GM18873 (cell line): ENCODE measurements around the gene NR2F1.

Experiments used
- ATAC-seq: cut with Tn5 transposase; IDR thresholded peaks from one replicate; pipeline ENCODE4 v1.9.1; 2021; ENCODE audit warnings: mild to moderate bottlenecking, moderate library complexity, moderate number of reproducible peaks; ENCODE audit not compliant: unreplicated experiment, low FRiP score

NR2F1 gene

DNA sequence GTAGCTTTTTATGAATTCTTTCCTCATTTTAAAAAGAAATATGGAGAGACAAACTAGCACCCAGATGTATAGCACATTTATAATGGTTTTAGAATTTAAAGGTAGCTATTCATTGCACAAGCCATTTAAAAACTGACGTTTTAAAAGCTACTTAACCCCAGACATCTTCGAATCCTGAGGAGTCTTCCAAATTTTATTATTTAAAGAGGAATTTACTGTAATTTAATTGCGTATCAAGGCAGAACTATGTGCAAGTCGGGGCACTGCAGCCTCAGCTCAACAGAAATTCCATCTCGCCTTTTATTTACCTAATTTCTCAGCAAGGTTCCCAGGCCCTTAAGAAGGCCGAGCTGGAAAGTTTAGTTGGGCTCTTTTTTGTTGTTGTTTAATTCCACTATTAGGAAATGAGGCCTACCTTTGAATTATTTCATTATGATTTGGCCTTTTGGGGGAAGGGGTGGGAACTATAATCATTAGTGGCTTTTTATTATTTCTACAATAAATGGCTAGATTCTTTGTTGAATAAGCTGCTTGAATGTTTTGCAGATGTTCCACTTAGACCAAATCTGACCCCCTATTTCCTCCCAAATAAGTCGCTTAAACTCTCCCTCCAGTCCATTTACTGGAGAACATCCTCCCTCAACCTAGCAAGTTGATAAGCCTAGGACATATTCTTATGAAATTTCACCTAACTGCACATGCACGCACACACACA is 20.2 kb downstream of the NR2F1 start:
- ATAC-seq = no peak

DNA sequence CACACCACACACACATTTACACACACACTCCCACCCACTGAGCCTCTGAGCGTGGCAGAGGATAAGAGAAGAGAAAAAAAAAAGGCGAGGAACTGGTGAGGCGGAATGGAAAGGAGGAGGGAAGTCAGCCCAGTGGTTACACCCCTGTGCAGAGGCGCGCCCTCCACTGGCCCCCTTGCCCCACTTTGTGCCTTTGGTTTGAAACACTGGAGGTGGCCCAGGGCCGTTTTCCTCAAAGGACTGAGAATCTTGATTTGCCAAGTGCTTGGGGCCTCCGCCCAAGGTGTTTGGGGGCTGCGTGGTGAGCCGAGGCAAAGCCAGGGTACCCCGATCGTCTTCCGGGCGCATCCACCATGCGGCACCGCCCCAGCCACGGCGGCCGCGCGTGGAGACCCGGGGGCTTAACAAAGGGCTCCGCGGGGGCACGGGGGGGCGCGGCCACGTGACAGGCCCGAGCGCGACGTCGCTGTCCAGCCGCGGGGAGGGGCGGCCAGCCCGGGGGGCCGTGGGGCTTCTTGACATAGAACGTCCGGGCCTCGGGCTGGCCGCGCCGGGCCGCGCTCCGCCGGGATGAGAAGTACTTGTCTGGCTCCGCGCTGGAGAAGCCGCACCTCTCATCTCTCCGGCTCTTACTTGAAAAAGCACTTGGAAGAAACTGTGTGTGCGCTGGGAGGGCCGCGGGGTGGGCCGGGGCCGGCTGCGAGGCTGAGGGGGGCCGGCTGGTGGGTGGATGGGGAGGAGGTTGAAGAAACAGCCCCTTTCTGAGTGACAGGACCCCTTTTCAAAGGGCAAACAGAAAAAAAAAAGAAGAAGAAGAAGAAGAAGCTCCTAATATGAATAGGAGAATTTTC is 21.0 kb downstream of the NR2F1 start:
- no peak for ATAC-seq

DNA sequence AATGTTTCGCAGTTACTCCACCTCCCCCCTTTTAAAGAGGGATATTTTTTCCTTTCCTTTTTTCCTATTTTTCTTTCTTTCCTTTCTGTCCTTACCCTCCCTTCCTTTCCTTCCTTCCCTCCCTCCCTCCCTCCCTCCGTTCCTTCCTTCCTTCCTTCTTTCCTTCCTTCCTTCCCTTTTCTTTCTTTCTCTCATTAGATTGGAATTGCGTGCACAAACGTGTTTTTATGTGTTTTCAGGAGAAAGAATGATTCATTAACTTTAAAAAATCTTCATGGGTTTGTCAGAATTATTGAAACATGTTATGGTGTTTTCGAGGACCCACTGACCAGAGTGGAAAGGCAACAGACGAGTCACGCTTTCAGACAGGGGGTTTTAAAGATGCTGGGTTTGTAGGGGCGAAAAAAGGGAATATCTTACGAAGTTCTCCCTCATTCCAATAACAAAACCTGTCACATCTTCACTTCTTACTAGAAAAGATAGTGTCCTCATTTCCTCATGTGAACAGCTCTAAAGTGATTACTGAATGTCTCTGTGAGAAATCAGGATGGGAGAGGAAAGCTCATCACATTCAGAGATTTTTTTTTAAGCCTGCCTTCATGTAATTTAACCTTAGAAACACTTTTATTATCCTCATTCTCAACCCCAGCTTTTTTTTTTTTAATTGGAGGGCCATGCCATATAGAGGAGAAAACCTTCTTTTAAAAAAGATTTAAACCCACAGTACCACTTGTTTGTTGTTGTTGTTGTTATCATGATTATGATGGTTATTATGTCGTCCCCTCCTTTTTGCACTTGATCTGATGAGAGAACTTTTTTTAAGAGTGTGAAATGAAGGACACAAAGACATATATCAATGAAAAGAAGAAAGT is 21.9 kb downstream of the NR2F1 start:
- ATAC-seq = no peak

DNA sequence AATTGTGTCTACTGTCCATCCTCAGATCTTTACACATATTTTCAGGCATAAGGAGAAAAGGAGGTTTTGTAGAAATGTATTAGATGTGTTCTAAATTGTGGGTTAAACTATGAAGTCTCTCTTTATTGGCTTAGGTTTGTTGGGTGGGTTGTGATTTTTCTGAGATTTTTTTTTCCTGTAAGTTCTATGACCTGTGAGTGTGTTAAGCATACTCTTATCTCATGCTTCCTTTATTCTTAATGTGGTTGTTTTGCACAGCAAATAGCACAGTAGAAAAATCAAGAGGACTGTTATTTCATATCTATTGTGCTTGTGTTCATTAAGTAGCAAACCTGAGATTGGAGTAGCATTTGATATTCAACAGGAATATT is 23.3 kb downstream of the NR2F1 start:
- ATAC-seq = no peak

DNA sequence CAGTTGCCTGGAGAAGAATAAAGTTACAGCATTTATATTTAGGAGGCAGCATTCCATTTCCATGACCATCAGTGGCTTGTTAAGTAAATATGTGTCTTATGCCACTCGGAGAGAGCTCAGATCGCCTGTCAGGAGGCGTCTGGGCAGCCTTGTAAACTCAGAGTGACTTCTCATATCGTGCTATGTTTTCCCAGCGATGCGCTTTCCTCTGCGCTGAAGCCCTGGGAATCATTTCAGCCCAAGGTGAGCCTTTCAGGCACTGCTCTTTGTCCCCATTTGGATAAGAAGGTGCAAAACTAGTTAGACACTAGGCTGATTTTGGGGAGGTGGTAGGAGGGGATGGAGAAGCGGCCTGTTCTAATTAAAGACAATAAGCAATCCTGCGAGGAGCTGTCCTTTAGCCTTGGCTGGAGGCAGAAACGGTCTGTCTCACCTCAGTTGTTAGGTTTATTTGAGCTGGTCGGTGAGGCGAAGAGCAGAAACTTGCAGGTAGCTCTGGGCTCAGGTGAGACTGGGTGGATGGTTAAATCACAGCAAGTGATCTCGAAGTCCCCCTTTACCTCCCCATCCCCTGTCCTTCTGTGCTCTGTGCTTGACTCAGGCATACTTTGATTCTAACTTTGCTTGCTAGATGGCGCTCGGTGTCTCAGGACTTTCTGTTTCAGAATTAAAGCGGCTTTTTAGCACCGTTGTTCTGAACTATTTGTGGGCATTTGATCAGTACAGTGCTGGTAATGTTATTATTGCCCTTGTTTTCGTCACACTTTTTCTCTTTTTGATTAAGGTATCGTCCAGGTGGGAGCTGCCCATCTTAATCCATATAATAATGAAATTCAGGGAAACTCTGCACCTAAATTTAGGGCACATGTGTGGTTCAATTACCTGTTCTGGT is 24.6 kb downstream of the NR2F1 start:
- peak; percentile 77 for ATAC-seq

DNA sequence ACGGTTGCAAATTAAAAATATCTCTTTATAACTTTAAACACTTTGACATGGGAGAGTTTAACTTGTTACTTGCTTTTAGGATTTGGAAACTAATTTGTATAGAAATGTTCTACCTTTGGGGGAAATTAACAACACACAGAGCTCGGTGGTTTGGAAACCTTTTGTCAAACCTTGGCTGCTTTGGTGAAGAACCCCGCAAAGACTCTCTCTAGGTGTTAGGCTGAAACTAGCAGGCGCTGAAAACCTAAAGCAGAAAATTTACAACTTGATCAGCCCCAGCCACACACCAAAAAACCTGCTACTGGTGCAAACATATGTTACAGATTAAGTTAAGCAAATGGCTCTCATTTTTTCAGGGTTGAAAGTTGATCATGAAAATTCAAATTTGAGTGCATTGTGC is 25.8 kb downstream of the NR2F1 start:
- ATAC-seq = no peak

DNA sequence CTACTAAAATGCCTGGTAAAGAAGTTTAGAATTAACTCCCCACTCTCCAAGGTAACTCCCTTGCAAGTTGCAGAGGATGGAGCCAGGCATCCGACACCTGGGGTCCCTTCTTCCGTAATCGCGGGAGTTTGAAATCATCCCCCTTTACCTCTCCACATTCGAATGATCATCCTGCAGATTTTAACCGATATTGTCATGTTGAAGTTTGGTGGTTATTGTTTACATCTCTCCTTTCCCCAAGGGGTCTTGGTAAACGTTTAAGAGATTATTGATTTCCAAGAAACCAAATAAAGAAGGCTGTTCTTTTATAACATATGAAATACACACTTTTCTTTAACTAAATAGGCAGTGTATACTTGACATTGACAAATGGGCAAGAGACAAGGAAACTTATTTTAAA is 26.7 kb downstream of the NR2F1 start:
- ATAC-seq = no peak

DNA sequence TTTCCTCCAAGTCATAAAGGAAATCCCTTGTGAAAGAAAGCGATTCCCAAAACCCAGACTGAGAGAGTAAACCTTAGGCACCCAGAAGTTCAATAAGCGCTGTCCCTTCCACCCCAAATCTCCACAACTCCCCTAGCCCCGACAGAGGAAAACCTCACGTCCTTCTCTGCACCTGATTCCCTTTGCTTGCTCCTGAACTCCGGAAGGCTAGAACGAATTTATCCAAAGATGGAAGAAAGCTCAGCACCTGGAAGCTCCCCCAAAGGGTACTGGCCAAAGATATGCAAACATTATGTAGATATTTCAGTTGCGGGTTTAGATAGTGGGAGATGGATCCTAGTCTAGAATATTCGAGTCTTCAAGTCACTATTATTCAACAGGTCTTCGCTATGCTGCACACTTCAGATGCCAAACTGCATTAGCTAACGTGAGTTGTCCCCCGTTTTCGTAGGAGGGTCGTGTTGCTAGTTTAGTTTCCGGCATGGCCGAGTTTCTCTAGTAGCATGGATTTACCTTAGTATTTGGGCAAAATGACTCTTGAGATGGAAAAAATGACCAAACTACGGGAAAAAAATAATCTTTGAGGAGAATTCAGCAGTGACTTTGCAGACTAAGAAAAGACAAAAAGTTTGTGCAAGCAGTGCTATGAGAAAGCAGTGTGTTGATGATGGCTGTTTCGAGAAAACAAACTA is 27.7 kb downstream of the NR2F1 start:
- ATAC-seq = no peak

DNA sequence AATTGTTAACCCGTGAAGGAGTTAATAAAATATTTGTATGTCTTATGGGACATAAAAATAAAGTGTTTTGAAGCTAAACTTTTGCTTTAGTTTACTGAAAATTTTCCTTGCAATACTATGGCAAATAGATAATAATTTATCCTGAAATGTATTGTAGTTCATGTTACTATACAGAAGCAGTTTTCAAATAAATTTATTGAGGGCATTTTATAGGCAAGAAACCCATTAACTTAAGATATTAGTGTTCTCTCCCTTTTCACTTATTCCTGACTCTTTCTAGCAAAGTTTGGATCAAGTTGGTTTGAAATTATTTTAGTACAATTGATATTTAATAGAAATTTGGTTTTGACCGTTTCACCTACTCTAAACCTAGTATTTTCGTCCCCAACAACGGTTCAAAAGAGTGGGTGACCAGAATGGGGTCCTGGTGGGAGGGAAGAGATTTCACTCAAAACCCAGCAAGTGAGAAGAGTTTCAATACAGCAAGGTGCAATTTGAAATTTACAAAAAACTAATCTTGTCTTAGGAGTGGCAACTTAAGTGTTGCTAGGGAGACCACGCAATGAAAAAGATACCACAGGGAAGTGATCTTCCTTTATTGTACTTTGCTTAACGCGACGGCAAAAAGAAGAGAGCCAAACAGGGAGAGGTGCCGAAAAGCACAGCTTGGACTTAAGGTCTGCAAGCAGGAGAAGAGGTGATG is 28.4 kb downstream of the NR2F1 start:
- no peak for ATAC-seq

DNA sequence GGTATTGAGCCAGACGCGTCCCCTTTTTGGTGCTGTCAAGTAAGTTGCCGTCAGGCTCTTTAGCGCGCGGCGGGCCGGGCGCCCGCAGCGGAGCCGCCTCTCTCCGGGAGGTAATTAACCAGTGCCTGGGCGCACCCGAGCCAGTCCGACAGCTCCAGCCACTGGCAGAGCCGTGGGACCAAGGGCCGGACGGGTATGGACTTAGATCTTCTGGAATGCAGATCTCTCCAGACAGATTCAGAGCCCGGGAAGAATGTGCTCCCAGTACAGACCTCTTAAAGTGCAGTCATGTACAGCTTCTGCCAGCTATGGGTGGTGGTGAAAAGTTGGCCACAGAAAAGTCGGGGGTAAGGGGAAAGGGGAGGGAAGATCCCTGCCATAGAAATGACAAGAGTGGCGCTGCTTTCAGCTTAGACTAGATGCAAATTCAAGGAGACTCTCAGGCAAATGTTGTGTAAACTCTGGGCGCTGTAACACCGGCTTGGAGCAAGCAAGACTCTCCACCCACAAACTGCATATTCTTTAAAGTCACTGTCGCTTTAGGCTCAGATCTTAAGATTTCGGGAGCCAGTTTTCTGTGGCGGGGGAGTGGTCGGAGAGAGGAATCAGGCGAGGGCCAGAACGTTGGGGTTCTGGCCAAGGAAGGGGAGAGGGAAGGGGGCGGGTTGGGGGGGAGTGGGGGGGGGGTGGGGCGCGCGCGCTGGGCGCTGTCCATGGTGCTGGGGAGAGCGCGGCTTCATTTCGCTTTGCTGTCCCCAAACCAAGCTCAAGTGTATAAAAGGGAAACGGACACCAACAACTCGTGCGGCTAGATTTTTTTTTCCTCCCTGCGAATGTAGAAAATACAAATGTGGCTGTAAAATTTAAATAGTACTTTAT is 29.2 kb downstream of the NR2F1 start:
- no peak for ATAC-seq

DNA sequence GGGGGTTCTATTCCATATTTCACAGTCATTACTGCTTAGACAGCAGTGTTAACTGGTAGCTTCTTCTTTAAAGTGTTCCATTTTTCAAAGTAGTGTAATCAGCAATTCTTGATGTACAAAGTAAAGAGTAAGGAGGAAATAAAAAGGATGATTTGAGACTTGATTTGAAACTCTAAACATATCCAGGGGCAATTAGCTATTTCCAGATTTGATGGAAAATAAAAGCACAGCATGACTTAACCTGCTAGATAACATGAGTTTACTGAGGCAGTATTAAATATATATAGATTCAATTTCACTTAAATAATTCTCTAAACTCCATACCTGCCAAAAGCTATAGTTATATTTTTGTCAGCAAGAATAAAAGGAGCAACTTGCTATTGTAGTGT is 29.8 kb downstream of the NR2F1 start:
- ATAC-seq = no peak

DNA sequence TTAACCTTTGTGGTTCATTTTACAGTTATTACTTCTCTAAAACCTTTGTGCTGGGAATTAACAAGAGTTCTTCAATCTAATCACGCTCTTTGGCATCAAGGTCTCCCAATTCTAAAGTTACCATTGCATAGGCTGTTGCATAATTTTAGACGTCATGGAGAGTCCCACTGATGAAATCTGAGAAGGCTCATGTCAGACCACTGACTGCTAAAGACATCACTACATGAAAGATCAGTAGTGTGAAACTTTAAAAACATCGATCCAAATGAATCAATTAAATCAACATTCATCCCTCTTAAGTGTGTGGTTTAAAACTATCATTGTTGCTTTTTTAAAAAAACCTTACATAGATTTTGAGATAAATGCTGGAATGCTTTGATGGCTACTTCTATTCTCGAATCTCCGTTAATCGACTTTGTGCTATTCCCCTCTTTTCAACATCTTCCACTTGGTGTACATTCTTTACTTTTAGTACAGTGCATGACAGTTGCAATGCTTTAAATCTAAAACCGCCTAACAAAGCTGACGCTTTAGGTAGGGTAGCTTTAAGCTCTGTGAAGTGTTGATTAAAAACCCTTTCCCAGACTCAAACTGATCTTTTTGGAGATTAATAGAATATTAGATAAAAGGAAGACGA is 33.6 kb downstream of the NR2F1 start:
- no peak for ATAC-seq

DNA sequence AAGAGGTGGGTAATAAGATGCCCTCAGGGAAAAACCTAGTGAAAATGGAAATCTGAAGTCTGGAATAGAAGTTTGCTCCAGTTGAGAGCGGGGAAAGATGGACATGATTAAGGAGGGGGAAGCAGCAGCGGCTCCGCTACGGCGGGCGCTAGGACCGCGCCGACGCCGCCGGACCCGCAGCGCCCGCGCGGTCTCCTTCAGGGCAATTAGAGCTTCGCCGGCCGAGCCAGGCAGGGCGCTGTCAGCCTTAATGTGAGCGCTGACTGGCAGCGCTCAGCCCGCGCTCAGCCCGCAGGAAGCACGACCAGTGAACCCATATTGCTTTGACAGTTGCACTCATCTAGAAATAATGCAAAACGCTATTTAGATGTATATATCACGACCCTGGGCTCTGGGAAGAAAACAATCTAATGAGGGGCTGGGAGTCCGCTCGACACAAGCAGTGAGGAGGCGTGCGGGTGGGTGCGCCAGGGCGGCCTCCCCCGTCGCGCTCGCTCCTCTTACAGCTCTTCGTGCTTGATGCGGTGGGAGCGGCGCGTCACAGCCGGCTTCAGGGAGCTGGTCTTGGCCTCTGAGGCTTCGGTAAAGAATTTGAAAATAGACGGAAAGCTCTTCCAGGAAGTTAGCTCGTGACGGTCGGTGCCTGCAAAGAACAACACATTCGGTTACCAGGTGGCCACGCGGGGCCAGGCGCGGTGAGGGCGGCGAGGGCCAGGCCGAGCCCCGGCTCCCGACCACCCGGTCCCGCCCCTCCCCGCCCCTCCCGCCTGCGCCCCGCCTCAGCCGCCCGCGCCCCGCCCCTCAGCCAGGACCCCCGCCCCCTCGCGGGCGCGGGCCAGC is 37.7 kb downstream of the NR2F1 start:
- peak; percentile 98 for ATAC-seq

DNA sequence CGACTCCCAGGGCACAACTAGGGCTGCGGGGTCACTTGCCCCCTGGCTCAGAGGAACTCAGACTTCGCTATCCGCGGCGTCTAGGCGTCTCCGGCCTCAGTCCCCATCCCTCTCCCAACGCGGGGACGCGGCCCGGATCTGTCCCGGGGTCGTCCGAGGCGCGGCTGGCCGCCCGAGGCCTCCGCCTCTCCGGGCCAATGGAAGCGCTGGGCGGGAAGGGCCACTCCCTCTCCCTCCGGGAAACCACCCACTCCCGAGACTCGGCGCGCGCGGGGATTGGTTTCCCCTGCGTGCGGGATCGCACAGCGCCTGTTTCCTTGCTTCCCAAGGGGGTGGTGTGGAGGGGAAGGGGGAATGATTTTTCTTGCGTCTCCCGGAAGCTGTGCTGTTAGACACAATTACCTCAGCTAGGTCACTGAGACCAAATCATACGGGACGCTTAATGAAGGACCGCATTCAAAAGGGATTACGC is 38.3 kb downstream of the NR2F1 start:
- ATAC-seq = no peak

DNA sequence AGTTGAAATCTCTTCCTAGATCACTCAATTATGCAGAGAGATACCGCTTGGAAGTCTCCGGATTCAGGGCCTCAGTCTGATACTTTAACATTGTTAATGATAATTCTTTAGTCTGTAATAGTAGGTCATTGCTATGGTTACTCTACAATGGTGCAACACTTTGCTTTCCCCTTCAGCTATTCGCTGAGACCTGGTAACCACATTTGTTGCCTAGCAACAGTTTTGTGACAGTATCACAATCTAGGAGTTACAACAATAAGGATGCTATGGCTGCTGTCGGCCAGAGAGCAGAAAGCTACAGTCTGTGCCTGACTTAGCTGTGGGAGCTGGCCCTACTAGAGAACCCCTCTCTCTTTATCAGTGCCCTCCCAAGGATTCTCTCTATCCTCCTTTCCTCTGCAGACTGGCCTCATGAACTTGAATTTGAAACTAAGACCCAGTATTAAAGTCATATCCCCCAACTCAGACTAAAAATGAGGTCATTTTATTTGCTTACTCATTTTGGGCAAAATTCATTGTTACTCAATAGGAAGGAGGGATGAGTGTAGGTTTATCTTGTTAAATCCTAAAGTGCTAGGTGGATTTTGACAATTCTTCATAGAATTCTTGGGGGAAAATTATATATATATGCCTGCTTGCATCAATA is 39.3 kb downstream of the NR2F1 start:
- ATAC-seq = no peak

DNA sequence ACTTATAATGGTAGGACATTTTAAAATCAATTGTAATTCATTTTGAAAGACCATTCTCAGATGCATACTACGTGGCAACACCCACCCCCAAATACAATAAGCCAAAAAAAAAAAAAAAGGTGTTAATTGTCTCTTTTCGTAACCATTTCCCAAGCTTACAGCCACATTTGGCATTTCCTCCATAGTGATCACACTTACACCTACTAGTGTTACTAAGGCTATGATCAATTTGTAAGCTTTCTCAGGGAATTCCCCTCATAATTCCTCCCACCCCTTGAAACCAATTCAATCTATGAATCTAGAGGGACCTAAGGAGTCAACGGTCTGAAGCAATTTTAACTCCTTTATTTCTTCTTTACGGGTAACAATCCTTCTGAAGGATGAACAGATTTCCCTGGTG is 40.1 kb downstream of the NR2F1 start:
- ATAC-seq = no peak
